SU-DHL-6 (cell line): ENCODE results near the gene COPS3.

Experiments
- H2AFZ ChIP-seq: fragments of 200-600 bp; sonication (generic); 2 replicates; pipeline ENCODE4 v1.6.1; 2014; ENCODE audit warnings: low read depth, mild to moderate bottlenecking, moderate library complexity, mixed read lengths, antibody characterized with exemption, low read length; ENCODE audit not compliant: severe bottlenecking
- H3F3A ChIP-seq: fragments of 200-600 bp; shearing (Covaris generic); 2 replicates; pipeline ENCODE4 v1.6.0; 2016; ENCODE audit warnings: antibody characterized with exemption, mild to moderate bottlenecking; ENCODE audit not compliant: insufficient read depth
- H3K27ac ChIP-seq: fragments of 200-600 bp; sonication (generic); 2 replicates; pipeline ENCODE4 v1.5.1; 2016; ENCODE audit warnings: low read depth, mild to moderate bottlenecking, low read length, moderate library complexity, mixed read lengths
- H3K27me3 ChIP-seq: fragments of 200-600 bp; sonication (generic), shearing (Covaris generic); 2 replicates; pipeline ENCODE4 v1.6.0; 2014; ENCODE audit warnings: mild to moderate bottlenecking, low read length
- H3K36me3 ChIP-seq: fragments of 200-600 bp; sonication (generic); 2 replicates; pipeline ENCODE4 v1.6.1; 2014; ENCODE audit warnings: mild to moderate bottlenecking, low read length, mixed read lengths
- H3K4me2 ChIP-seq: fragments of 300-600, 200-600 bp; shearing (Covaris generic), sonication (generic); 2 replicates; pipeline ENCODE4 v1.6.0; 2014; ENCODE audit warnings: low read length, low read depth, mild to moderate bottlenecking; ENCODE audit not compliant: poor library complexity, severe bottlenecking
- H3K4me3 ChIP-seq: fragments of 200-600 bp; sonication (generic); 2 replicates; pipeline ENCODE4 v1.5.1; 2014; ENCODE audit warnings: antibody characterized with exemption, low read length, mild to moderate bottlenecking, mixed read lengths; ENCODE audit not compliant: insufficient read depth, poor library complexity, severe bottlenecking
- H3K79me2 ChIP-seq: fragments of 200-600 bp; sonication (generic); 2 replicates; pipeline ENCODE4 v1.6.1; 2014; ENCODE audit warnings: mild to moderate bottlenecking, low read length, moderate library complexity; ENCODE audit not compliant: insufficient read depth
- H3K9ac ChIP-seq: fragments of 200-600 bp; sonication (generic); 2 replicates; pipeline ENCODE4 v1.7.0; 2014; ENCODE audit warnings: mild to moderate bottlenecking, low read length
- H3K9me2 ChIP-seq: fragments of 200-600 bp; sonication (generic); replicated peaks from 2 replicates; pipeline ENCODE4 v1.6.1; 2014; ENCODE audit warnings: low read length; ENCODE audit not compliant: insufficient read depth
- H3K9me3 ChIP-seq: fragments of 200-600 bp; sonication (generic); 2 replicates; pipeline ENCODE4 v1.6.1; 2014; ENCODE audit warnings: low read length, mixed read lengths; ENCODE audit not compliant: insufficient read depth
- H4K20me1 ChIP-seq: fragments of 200-600 bp; sonication (generic); 2 replicates; pipeline ENCODE4 v1.6.1; 2014; ENCODE audit warnings: low read depth, mild to moderate bottlenecking, antibody characterized with exemption, low read length, moderate library complexity, mixed read lengths
- EZH2phosphoT487 ChIP-seq: fragments of 200-600 bp; sonication (generic), shearing (Covaris generic); conservative IDR thresholded peaks from 2 replicates; pipeline ENCODE4 v1.6.1; 2018; ENCODE audit warnings: mild to moderate bottlenecking, antibody characterized with exemption, low read length, moderate library complexity, mixed read lengths
- TF ChIP-seq, protein P1 (sequence below): fragments of 200-600 bp; sonication (generic); IDR thresholded peaks from one replicate; pipeline ENCODE4 v1.5.1; 2017; ENCODE audit warnings: antibody characterized with exemption, mild to moderate bottlenecking, low read length, moderate library complexity; ENCODE audit not compliant: insufficient read depth, poor library complexity, severe bottlenecking

The COPS3 gene

DNA sequence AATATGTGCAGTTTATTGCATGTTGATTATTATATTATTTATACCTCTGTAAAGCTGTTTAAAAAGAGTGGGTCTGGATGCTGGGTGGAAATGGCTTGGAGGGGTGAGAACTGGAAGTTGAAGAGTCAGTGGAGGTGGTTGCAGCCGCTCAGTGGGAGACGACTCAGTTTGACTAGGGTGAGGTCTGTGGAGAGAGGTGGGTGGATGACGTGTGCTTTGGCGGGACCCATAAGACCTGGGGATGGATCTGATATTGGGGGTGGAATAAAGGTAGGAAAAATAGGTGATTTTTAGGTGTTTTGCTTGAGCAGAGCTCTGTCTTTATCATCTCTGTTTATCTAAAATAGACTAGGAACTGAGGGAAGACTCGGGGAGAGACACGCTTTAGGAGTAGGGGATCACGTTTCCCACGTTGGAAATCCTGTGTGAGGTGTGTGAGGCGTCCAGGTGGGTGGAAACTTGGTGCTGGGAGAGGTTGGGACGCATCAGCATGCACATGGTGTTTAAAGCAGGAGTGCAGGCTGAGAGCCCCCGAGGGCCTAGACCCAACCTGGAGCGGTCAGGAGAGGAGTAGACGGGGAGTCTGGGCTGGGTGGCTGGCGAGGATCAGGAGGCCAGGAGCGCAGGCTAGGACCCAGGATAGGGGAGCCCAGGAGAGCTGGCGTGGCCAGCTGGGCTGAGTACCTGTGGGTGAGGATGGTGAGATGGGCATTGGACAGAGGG, 39.3 kb upstream of the COPS3 start:
- no peak overlapping the region for H3K9ac ChIP-seq
- no peaks in the 10 kb centered on the region for H4K20me1 ChIP-seq
- no peaks in the 10 kb centered on the region for H3K9me2 ChIP-seq
- H3F3A ChIP-seq = no peaks in the 10 kb centered on the region
- H3K27me3 ChIP-seq = no peaks in the 10 kb centered on the region
- H3K4me3 ChIP-seq = no peak overlapping the region
- no peaks in the 10 kb centered on the region for H3K9me3 ChIP-seq
- H3K36me3 ChIP-seq = no peaks in the 10 kb centered on the region
- H3K79me2 ChIP-seq = no peaks in the 10 kb centered on the region
- no peak overlapping the region for H3K27ac ChIP-seq
- H2AFZ ChIP-seq = no peak overlapping the region
- no peak for TF ChIP-seq EZH2phosphoT487
- TF ChIP-seq, protein P1, sequence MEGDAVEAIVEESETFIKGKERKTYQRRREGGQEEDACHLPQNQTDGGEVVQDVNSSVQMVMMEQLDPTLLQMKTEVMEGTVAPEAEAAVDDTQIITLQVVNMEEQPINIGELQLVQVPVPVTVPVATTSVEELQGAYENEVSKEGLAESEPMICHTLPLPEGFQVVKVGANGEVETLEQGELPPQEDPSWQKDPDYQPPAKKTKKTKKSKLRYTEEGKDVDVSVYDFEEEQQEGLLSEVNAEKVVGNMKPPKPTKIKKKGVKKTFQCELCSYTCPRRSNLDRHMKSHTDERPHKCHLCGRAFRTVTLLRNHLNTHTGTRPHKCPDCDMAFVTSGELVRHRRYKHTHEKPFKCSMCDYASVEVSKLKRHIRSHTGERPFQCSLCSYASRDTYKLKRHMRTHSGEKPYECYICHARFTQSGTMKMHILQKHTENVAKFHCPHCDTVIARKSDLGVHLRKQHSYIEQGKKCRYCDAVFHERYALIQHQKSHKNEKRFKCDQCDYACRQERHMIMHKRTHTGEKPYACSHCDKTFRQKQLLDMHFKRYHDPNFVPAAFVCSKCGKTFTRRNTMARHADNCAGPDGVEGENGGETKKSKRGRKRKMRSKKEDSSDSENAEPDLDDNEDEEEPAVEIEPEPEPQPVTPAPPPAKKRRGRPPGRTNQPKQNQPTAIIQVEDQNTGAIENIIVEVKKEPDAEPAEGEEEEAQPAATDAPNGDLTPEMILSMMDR = no peak
- no peak overlapping the region for H3K4me2 ChIP-seq

DNA sequence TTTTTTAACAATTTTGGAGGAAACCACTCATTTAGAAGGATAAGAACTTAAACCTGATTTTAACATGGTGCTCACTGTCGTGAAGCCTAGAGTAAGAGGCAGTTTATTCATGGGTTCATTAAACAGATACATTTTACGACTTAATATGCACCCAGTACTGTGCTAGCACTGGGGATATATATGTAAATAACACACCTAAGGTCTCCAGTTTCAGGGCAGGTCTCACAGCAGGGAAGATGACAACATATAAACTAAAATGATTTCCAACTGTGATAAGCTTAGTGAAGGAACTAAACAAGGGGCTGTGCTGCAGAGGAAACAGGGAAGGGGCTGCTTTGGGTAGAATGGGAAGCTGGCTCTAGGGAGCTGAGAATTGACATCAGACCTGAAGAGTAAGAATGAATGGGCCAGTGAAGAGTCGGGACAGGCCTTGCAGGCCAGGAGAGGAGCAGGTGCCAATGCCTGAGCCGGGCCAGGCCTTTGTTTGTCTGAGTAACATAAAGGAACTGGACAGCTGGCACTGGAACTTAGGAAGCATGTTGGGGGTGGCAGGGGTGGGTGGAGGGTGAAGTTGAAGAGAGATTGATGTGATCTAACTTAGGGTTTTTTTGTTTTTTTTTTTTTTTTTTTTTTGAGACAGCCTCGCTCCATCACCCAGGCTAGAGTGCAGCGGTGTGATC, 34.2 kb upstream of the COPS3 start:
- no peak overlapping the region for H3K27ac ChIP-seq
- TF ChIP-seq, protein P1 = no peak
- TF ChIP-seq EZH2phosphoT487 = no peak
- H3K79me2 ChIP-seq = no peaks in the 10 kb centered on the region
- no peaks in the 10 kb centered on the region for H3K9me3 ChIP-seq
- no peaks in the 10 kb centered on the region for H3K27me3 ChIP-seq
- H3F3A ChIP-seq = no peaks in the 10 kb centered on the region
- H3K9me2 ChIP-seq = no peaks in the 10 kb centered on the region
- H3K4me3 ChIP-seq = no peak overlapping the region
- H3K36me3 ChIP-seq = peaks cover 4% of the 10 kb centered on the region; the same call in 1 of the 2 replicates
- no peak overlapping the region for H3K9ac ChIP-seq
- no peak overlapping the region for H2AFZ ChIP-seq
- H4K20me1 ChIP-seq = no peaks in the 10 kb centered on the region
- no peak overlapping the region for H3K4me2 ChIP-seq

DNA sequence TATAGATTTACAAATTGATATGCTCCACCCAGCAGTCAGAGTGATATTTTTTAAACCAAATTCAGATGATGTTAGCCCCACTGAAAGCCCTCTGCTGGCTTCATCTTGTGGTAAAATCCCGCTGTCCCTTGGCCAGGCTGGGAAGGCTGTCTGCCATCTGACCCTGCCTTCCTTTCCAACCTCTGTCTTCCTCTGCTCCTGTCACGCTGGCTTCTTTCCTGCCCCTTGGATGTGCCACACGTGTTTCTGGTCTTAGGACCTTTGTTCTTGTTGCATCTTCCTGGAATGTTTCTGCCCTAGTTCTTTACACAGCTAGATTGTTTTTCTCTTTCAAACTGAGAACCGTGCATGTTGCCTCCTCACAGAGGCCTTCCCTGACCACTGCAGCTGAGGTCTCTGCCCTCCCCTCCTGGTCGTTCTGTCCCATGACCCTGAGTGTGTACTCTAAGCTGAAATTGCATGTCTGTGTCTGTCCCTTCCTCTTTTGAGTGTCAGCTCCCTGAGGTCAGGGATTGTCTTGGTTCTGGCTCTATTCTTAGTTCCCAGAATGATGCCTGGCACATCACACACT, 33.5 kb upstream of the COPS3 start:
- Histone ChIP-seq H3F3A (no peaks in the 10 kb centered on the region), H4K20me1 (no peaks in the 10 kb centered on the region), H3K36me3 (peaks cover 4% of the 10 kb centered on the region; the same call in 1 of the 2 replicates), H3K27ac (no peak overlapping the region), H3K4me3 (no peak overlapping the region), H3K9me3 (no peaks in the 10 kb centered on the region), H3K9me2 (no peaks in the 10 kb centered on the region), H3K27me3 (no peaks in the 10 kb centered on the region), H3K9ac (no peak overlapping the region), H3K79me2 (no peaks in the 10 kb centered on the region), H3K4me2 (no peak overlapping the region), H2AFZ (no peak overlapping the region)
- TF ChIP-seq, protein P1 = no peak
- TF ChIP-seq EZH2phosphoT487 = no peak
